Keratinocyte (primary cell): ENCODE results near the gene WBP2NL. TPM values are rescaled to one million over a fixed set of nuclear protein-coding genes. Genes with fewer than 3 reads are reported as not detected.

Experiments
- DNase-seq: peaks from one replicate; pipeline ENCODE4 v3.0.0-alpha.2; 2011; ENCODE audit warnings: low read depth, missing footprints, low spot score
- FAIRE-seq: peaks from 2 replicates; lab custom pipeline; 2011; peaks lifted over from hg19 to GRCh38; lab: Jason Lieb, UNC
- H2AFZ ChIP-seq: 2 replicates; pipeline ENCODE4 v1.6.0; 2012; ENCODE audit warnings: low read length, control low read depth, inconsistent platforms; ENCODE audit not compliant: control insufficient read depth
- H3K27ac ChIP-seq: 2 replicates; pipeline ENCODE4 v1.5.1; 2011; ENCODE audit warnings: low read length; ENCODE audit not compliant: control insufficient read depth, insufficient read depth
- H3K27me3 ChIP-seq: 3 replicates; pipeline ENCODE4 v1.6.0; 2011; ENCODE audit warnings: low read length; ENCODE audit not compliant: control insufficient read depth, insufficient read depth; ENCODE audit errors: extremely low read depth
- H3K36me3 ChIP-seq, 2 experiments: 2 replicates in 1 of 2; 3 replicates in 1 of 2; pipeline ENCODE4 v1.5.1; 2011; ENCODE audit warnings: low read length in 2 of 2, mild to moderate bottlenecking in 1 of 2; ENCODE audit not compliant: control insufficient read depth in 2 of 2, insufficient read depth in 2 of 2; ENCODE audit errors: extremely low read depth in 1 of 2
- H3K4me1 ChIP-seq: 3 replicates; pipeline ENCODE4 v1.5.1; 2011; ENCODE audit warnings: low read length; ENCODE audit not compliant: control insufficient read depth, insufficient read depth; ENCODE audit errors: extremely low read depth
- H3K4me2 ChIP-seq: 3 replicates; pipeline ENCODE4 v1.6.0; 2011; ENCODE audit warnings: low read depth, low read length; ENCODE audit not compliant: control insufficient read depth, insufficient read depth; ENCODE audit errors: extremely low read depth
- H3K4me3 ChIP-seq, 3 experiments: fragments of 200-600 bp in 1 of 3; sonication (generic) in 1 of 3; 2 replicates in 2 of 3; 3 replicates in 1 of 3; pipeline ENCODE4 v1.5.1; 2011 to 2016; ENCODE audit warnings: low read length in 3 of 3, mild to moderate bottlenecking in 3 of 3, control low read depth in 2 of 3, inconsistent platforms in 1 of 3, low read depth in 1 of 3, mixed read lengths in 1 of 3, mixed run types in 1 of 3, moderate library complexity in 1 of 3; ENCODE audit not compliant: control insufficient read depth in 2 of 3, insufficient read depth in 2 of 3; ENCODE audit errors: extremely low read depth in 1 of 3
- H3K79me2 ChIP-seq: 2 replicates; pipeline ENCODE4 v1.6.0; 2012; ENCODE audit warnings: low read length; ENCODE audit not compliant: control insufficient read depth, insufficient read depth
- H3K9ac ChIP-seq: 3 replicates; pipeline ENCODE4 v1.6.0; 2011; ENCODE audit warnings: low read length; ENCODE audit not compliant: control insufficient read depth, insufficient read depth; ENCODE audit errors: extremely low read depth
- H3K9me1 ChIP-seq: 3 replicates; pipeline ENCODE4 v1.6.0; 2011; ENCODE audit warnings: low read length; ENCODE audit not compliant: control insufficient read depth, insufficient read depth; ENCODE audit errors: extremely low read depth
- H3K9me3 ChIP-seq: 2 replicates; pipeline ENCODE4 v1.5.1; 2012; ENCODE audit warnings: low read depth, low read length; ENCODE audit not compliant: control insufficient read depth
- H4K20me1 ChIP-seq: 3 replicates; pipeline ENCODE4 v1.6.0; 2011; ENCODE audit warnings: low read length; ENCODE audit not compliant: control insufficient read depth, insufficient read depth; ENCODE audit errors: extremely low read depth
- EZH2 ChIP-seq: IDR thresholded peaks from one replicate; pipeline ENCODE4 v1.6.1; 2012; ENCODE audit warnings: inconsistent platforms, mild to moderate bottlenecking, low read length, moderate library complexity
- dilution Hi-C: fragments of 300-500 bp; cut with MboI; formaldehyde crosslinking; loops from one replicate; pipeline ENCODE4 v1.7.0; 2020; ENCODE audit warnings: low sequenced_read_pairs; ENCODE audit not compliant: extremely low pct_ligation_motif_present
- polyA plus RNA-seq, 5 experiments: library from polyadenylated mRNA; depleted of rRNA in 3 of 5; stranded (reverse) in 3 of 5; stranded (forward) in 1 of 5; unstranded in 1 of 5; fragments of >200 nt; gene quantifications; 1 replicate in 1 of 5; 2 replicates in 3 of 5; 3 replicates in 1 of 5; pipeline versions ENCODE4 v1.2.1 to v1.2.3, GENCODE V29; 2011 to 2012; ENCODE audit warnings: missing spikeins in 2 of 5, low read depth in 1 of 5, low replicate concordance in 1 of 5
- TF ChIP-seq, protein P1 (sequence below), 3 experiments: IDR thresholded peaks in 1 of 3; conservative IDR thresholded peaks in 1 of 3; optimal IDR thresholded peaks in 1 of 3; 2 replicates in 2 of 3; 3 replicates in 1 of 3; pipeline versions ENCODE3 to v1.5.1; 2011; ENCODE audit warnings: low read length in 3 of 3, mild to moderate bottlenecking in 3 of 3, moderate library complexity in 2 of 3, control low read depth in 1 of 3, inconsistent platforms in 1 of 3; ENCODE audit not compliant: insufficient read depth in 2 of 3; ENCODE audit errors: extremely low read depth in 1 of 3

WBP2NL gene
- polyA plus RNA-seq, 1 donor (not counting 4 experiments of a cell fraction or from before 2014, with no cell fraction given): 0.07 TPM

DNA sequence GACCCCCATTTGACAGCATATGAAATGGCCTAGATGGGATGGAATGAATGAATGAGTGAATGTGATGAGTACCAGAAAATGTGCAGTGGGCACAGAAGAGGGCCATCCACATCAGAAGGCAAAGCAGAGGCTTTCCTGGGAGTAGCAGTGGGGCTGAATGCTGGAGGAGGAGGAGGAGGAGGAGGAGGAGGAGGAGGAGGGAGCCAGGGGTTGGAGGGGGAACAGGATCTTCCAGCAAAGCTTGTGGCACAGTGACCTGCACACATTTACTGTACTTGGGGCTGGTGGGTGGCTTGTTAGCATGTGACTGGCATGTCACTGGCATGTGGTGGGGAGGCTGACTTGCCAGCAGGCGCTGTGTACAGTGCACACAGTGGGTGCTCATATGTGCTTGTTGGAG, 19.9 kb upstream of the WBP2NL start:
- H2AFZ ChIP-seq: no peak overlapping the region
- DNase-seq (no peak), FAIRE-seq (no peak)
- no peaks in the 10 kb centered on the region for H3K9me1 ChIP-seq
- H3K79me2 ChIP-seq: no peaks in the 10 kb centered on the region
- no peaks in the 10 kb centered on the region for H3K36me3 ChIP-seq
- peaks cover 2% of the 10 kb centered on the region for H4K20me1 ChIP-seq
- H3K4me1 ChIP-seq: no peaks in the 10 kb centered on the region
- dilution Hi-C loops: no loop called here
- H3K9me3 ChIP-seq: no peaks in the 10 kb centered on the region
- H3K27ac ChIP-seq: no peak overlapping the region
- no peak overlapping the region for H3K4me2 ChIP-seq
- TF ChIP-seq, protein P1, sequence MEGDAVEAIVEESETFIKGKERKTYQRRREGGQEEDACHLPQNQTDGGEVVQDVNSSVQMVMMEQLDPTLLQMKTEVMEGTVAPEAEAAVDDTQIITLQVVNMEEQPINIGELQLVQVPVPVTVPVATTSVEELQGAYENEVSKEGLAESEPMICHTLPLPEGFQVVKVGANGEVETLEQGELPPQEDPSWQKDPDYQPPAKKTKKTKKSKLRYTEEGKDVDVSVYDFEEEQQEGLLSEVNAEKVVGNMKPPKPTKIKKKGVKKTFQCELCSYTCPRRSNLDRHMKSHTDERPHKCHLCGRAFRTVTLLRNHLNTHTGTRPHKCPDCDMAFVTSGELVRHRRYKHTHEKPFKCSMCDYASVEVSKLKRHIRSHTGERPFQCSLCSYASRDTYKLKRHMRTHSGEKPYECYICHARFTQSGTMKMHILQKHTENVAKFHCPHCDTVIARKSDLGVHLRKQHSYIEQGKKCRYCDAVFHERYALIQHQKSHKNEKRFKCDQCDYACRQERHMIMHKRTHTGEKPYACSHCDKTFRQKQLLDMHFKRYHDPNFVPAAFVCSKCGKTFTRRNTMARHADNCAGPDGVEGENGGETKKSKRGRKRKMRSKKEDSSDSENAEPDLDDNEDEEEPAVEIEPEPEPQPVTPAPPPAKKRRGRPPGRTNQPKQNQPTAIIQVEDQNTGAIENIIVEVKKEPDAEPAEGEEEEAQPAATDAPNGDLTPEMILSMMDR (optimal IDR thresholded peaks at IDR 0.05 in 1 of 3, IDR thresholded peaks at IDR 0.05 in 1 of 3, conservative IDR thresholded peaks at IDR 0.05 in 1 of 3; ENCODE audit: extremely low read depth in 1 of 3, insufficient read depth in 2 of 3, low read length in 3 of 3): no peak
- TF ChIP-seq EZH2: no peak
- no peak overlapping the region for H3K9ac ChIP-seq
- no peak overlapping the region for H3K4me3 ChIP-seq
- H3K27me3 ChIP-seq: peaks cover 49% of the 10 kb centered on the region

DNA sequence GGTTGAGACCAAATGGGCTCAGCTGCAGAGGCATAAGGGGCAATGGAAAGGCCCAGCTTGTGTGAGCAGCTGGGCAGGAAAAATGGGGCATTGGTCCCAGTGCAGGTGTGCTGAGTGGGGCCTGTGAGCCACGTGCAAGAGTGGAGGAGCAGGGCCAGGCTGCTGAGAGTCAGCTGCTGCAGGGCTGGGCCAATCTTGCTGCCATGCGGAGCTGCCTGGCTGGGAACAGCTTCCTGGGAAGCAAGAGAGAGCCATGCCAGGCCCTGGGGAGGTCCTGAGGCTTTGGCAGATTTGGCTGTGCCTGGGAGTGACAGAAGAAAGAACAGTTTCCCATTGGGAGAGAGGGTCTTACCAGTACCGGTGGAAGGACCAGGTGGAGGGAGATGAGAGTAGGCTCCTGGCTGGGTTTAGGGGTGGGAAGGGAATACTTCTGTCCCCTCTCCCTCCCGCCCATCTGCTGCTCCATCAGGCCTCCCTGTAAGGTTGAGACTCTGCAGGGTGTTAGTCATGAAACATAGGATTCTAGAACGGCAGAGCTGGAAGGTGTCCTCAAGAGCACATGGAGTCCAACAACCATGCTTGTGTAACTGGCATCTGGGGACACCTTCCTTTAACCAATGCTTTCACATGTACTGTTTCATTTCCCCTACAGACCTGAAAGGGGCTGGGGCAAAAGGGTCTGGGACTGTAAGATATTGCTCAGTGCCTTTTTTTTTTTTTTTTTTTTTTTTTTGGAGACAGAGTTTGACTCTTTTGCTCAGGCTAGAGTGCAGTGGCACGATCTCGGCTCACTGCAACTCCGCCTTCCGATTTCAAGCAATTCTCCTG, 19.0 kb upstream of the WBP2NL start:
- Histone ChIP-seq H3K79me2 (no peaks in the 10 kb centered on the region), H3K27me3 (peaks cover 45% of the 10 kb centered on the region), H3K4me3 (no peak overlapping the region), H3K27ac (no peak overlapping the region), H3K9me1 (no peaks in the 10 kb centered on the region), H3K9ac (no peak overlapping the region), H2AFZ (no peak overlapping the region), H3K4me2 (no peak overlapping the region), H4K20me1 (peaks cover 2% of the 10 kb centered on the region), H3K4me1 (no peaks in the 10 kb centered on the region), H3K36me3 (no peaks in the 10 kb centered on the region), H3K9me3 (no peaks in the 10 kb centered on the region)
- FAIRE-seq: no peak
- dilution Hi-C loops: no loop called here
- TF ChIP-seq, protein P1 (optimal IDR thresholded peaks at IDR 0.05 in 1 of 3, IDR thresholded peaks at IDR 0.05 in 1 of 3, conservative IDR thresholded peaks at IDR 0.05 in 1 of 3; ENCODE audit: extremely low read depth in 1 of 3, insufficient read depth in 2 of 3, low read length in 3 of 3): no peak
- TF ChIP-seq EZH2: no peak
- DNase-seq: no peak
